Stimulated activated CD4-positive, alpha-beta T cell treated with anti-CD3 and anti-CD28 coated beads, Interleukin-4, amount 100 ng/mL, for 48 hours (primary cell): Measurements from ENCODE around the gene GIPC3.
"Not testable (repeated sequence)": the region's sequence is repeated elsewhere in the genome, so short reads cannot be mapped to it uniquely, and the experiment has no call there.

Experiments used
- DNase-seq, 2 donors: peaks; one replicate each; pipeline ENCODE4 v3.0.0-alpha.2; 2020; ENCODE audit warnings: low read depth in 2 of 2

Gene GIPC3

GRCh38 chr19:3550947-3551791, 34.1 kb upstream of the GIPC3 start:
- no peak for DNase-seq

- DNase-seq = no peak
Measured at GRCh38 chr19:3551792-3552095, 33.5 kb upstream of the GIPC3 start.

GRCh38 chr19:3554254-3555083, 30.8 kb upstream of the GIPC3 start:
- no peak for DNase-seq

- DNase-seq = no peak
Measured at GRCh38 chr19:3555653-3556422, 29.4 kb upstream of the GIPC3 start.

- DNase-seq = no peak
Measured at GRCh38 chr19:3556423-3556977, 28.8 kb upstream of the GIPC3 start.

GRCh38 chr19:3556978-3557460, 28.3 kb upstream of the GIPC3 start:
- peak; percentile 44 to 55 for DNase-seq

GRCh38 chr19:3557461-3558248, 27.6 kb upstream of the GIPC3 start, which contains the start of gene MFSD12:
Gene MFSD12 (minus strand): TSS chr19:3557586. CDS start chr19:3557403, 183 bp downstream.
- DNase-seq = peak; percentile 94 to 95

- DNase-seq = no peak
Measured at GRCh38 chr19:3563709-3564524, 21.4 kb upstream of the GIPC3 start.

GRCh38 chr19:3565139-3565538, 20.1 kb upstream of the GIPC3 start:
- no peak for DNase-seq

- not testable (repeated sequence) for DNase-seq
Measured at GRCh38 chr19:3570042-3570441, 15.2 kb upstream of the GIPC3 start.

GRCh38 chr19:3570606-3571011, 14.7 kb upstream of the GIPC3 start:
- no peak for DNase-seq

GRCh38 chr19:3572132-3572854, 13.0 kb upstream of the GIPC3 start:
- peak; percentile 99 for DNase-seq

- no peak for DNase-seq
Measured at GRCh38 chr19:3572855-3573161, 12.5 kb upstream of the GIPC3 start, which contains the start of gene HMG20B. Gene HMG20B (plus strand): TSS chr19:3572944. CDS start chr19:3573310, 366 bp downstream.

GRCh38 chr19:3573162-3573857, 12.0 kb upstream of the GIPC3 start:
- DNase-seq = no peak

- peak; percentile 88 to 99 for DNase-seq
Measured at GRCh38 chr19:3573858-3574637, 11.2 kb upstream of the GIPC3 start.

GRCh38 chr19:3575260-3575741, 10.0 kb upstream of the GIPC3 start:
- DNase-seq = no peak

GRCh38 chr19:3575949-3576673, 9.2 kb upstream of the GIPC3 start:
- no peak for DNase-seq
